Brain microvascular endothelial cell (primary cell): Measurements from ENCODE around the gene FUT1.
A peak's percentile ranks its signal among the peaks of the same experiment; 100 is the strongest.

ENCODE experiments used
- DNase-seq: peaks from one replicate; pipeline ENCODE4 v3.0.0-alpha.2; 2020
- H3K27ac ChIP-seq: fragments of 250-450 bp; sonication (Bioruptor Pico); 2 replicates; pipeline ENCODE4 v1.5.1; 2020; ENCODE audit warnings: mild to moderate bottlenecking, moderate library complexity
- H3K27me3 ChIP-seq: fragments of 250-450 bp; sonication (Bioruptor Pico); replicated peaks from 2 replicates; pipeline ENCODE4 v1.5.1; 2020; ENCODE audit warnings: mild to moderate bottlenecking
- H3K36me3 ChIP-seq: fragments of 250-450 bp; sonication (Bioruptor Pico); replicated peaks from 2 replicates; pipeline ENCODE4 v1.5.1; 2020; ENCODE audit warnings: mild to moderate bottlenecking
- H3K4me3 ChIP-seq: 2 replicates; pipeline ENCODE4 v1.5.1; 2011; ENCODE audit warnings: low read depth, mild to moderate bottlenecking, control low read depth, low read length, moderate library complexity
- CTCF ChIP-seq: IDR thresholded peaks from 2 replicates; pipeline ENCODE4 v1.5.1; 2011; ENCODE audit warnings: low read depth, mild to moderate bottlenecking, moderate library complexity, low read length, control low read depth, inconsistent platforms; ENCODE audit errors: missing control alignments
- in situ Hi-C: cut with HindIII; loops from 2 replicates; pipeline ENCODE4 v1.10.0; 2017; ENCODE audit warnings: low sequenced_read_pairs, low pct_ligation_motif_present

FUT1 gene

DNA sequence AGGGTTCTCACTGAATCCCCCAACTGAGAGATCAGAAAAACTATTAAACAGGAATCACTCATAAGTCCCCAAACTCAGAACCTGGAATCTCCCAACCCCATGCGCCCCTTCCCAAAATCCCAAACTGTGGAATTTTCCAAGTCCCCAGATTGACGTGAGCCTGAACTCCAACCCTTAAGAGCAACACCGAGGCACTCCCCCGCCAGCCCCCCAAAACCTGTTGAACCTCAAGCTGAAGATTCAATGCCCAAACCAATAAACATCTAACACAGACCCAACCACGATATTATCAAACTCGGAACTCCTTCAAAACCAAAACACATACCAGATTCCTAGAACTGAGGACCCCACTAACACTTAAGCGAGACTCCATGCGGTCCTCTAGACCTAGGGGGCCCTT, 6.3 kb downstream of the FUT1 start:
- H3K4me3 ChIP-seq: no peak overlapping the region
- TF ChIP-seq CTCF: no peak

DNA sequence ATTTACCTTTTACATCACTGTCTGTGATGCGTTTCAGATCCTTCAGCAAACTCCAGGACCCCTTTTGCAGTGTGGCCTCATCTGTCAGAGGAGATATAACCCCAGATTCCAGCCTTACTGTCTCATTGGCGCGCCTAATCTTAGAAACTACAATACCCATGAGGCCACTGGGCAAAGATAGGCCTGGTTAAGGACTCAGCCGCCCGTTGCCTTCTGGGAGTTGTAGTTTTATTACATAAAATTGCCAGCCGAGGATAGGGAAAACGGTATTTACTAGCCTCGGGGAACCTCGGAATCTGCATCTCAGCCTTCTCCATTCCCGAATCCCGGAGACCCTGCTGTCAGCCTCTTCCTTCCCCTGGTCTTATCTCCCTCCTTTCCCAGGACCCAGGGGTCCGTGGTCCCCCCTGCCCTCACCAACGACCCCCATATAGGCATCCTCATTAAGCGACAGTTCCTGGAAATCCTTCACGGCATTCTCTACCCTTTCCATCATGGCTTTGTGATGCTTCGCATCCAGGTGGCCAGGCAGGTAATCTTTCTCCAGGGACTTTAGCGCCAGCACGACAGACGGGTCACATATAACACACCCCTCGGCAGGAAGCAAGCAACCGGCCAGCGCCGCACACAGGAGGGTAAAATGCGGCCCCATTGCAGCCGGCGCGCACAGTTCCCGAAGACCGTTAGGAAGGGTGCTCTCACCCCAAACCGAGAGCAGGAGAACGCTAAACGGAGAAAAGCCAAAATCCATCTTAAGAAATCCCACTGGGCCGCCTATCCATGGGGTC, 7.0 kb downstream of the FUT1 start:
- peak overlapping the region; percentile 9 for H3K4me3 ChIP-seq
- no peaks in the 10 kb centered on the region for H3K36me3 ChIP-seq
- DNase-seq: peak; percentile 77
- no peak for TF ChIP-seq CTCF
- in situ Hi-C loops: no loop called here
- no peaks in the 10 kb centered on the region for H3K27me3 ChIP-seq
- no peak overlapping the region for H3K27ac ChIP-seq

More for the DNA sequence above, 6.3 kb downstream of the FUT1 start:
- Histone ChIP-seq H3K27ac (peak overlapping the region; percentile 93), H3K27me3 (no peaks in the 10 kb centered on the region), H3K36me3 (no peaks in the 10 kb centered on the region)
- no peak for DNase-seq
- in situ Hi-C loops: no loop called here

DNA sequence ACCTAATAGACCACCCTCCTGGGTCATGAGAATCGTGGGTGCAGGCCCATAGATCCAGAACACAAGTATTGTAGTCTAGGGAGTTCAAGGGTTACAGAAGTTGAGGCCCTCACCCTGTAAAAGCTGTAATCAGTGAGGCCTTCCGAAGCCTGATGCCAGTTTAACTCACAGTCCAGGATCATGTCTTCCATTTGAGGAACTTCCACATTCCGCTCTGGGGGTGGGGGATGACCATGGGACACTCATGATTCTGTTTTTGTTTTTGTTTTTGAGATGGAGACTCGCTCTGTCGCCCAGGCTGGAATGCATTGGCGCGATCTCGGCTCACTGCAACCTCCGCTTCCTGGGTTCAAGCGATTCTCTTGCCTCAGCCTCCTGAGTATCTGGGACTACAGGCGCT, 10.3 kb downstream of the FUT1 start:
- DNase-seq: no peak
- H3K27ac ChIP-seq: no peak overlapping the region
- no peaks in the 10 kb centered on the region for H3K36me3 ChIP-seq
- no peak for TF ChIP-seq CTCF
- in situ Hi-C loops: no loop called here
- no peak overlapping the region for H3K4me3 ChIP-seq
- peaks cover 6% of the 10 kb centered on the region for H3K27me3 ChIP-seq

GRCh38 chr19:48741129-48741999, 11.1 kb downstream of the FUT1 start:
- H3K27me3 ChIP-seq: peaks cover 6% of the 10 kb centered on the region
- no peak overlapping the region for H3K27ac ChIP-seq
- in situ Hi-C loops: no loop called here
- H3K36me3 ChIP-seq: no peaks in the 10 kb centered on the region
- H3K4me3 ChIP-seq: no peak overlapping the region
- no peak for DNase-seq
- no peak for TF ChIP-seq CTCF

GRCh38 chr19:48740164-48740972, 12.1 kb downstream of the FUT1 start, which contains the start of gene RASIP1:
Gene RASIP1 (minus strand): TSS chr19:48740610. CDS start chr19:48740282, 328 bp downstream.
- H3K4me3 ChIP-seq: no peak within 1 kb of the TSS
- H3K36me3 ChIP-seq: no peaks in the 10 kb centered on the region
- DNase-seq: no peak
- H3K27ac ChIP-seq: no peak within 1 kb of the TSS
- H3K27me3 ChIP-seq: peaks cover 6% of the 10 kb centered on the region
- in situ Hi-C loops: no loop called here
- no peak for TF ChIP-seq CTCF
